Lower leg skin (tissue), 4 donors: ENCODE measurements around the gene TM2D3. TPM values are rescaled to one million over a fixed set of nuclear protein-coding genes. Genes with fewer than 3 reads are reported as not detected.

Experiments used
- DNase-seq, 2 donors: peaks; one replicate each; pipeline ENCODE4 v3.0.0-alpha.2; 2019; ENCODE audit warnings: low spot score in 2 of 2
- H3K4me3 ChIP-seq: fragments of 200-600 bp; sonication (generic); 2 replicates; pipeline ENCODE4 v1.5.1; 2017; ENCODE audit warnings: mild to moderate bottlenecking, low read depth; ENCODE audit not compliant: poor library complexity, severe bottlenecking
- POLR2A ChIP-seq, 2 donors: fragments of 450-650 bp; IDR thresholded peaks; one replicate each; pipeline ENCODE4 v1.6.1; 2016 to 2017; ENCODE audit warnings: antibody characterized with exemption in 2 of 2, mild to moderate bottlenecking in 1 of 2, moderate library complexity in 1 of 2
- WGBS, 2 donors: methylation state at CpG; one replicate each; pipeline ENCODE4 v1.1.5; 2018; 5-methylcytosine and 5-hydroxymethylcytosine counted together
- intact Hi-C: fragments of 100-400 bp; cut with DNase I; formaldehyde crosslinking; loops from one replicate; pipeline ENCODE4 v1.15.0; 2023; ENCODE audit warnings: low total_unique reads
- total RNA-seq, 4 donors: library from RNA; depleted of rRNA; stranded (reverse); fragments of >200 nt; gene quantifications; one replicate each; pipeline ENCODE4 v1.1.0, GENCODE V29; 2016
- TF ChIP-seq, protein P1 (sequence below), 3 donors: fragments of 450-650 bp; IDR thresholded peaks; one replicate each; pipeline ENCODE4 v1.5.1; 2016; ENCODE audit warnings: antibody characterized with exemption in 3 of 3, mild to moderate bottlenecking in 3 of 3, moderate library complexity in 2 of 3

Gene TM2D3
- total RNA-seq, 4 donors from 2014 or later: 33.8 to 59.4 (median 39.7) TPM

DNA sequence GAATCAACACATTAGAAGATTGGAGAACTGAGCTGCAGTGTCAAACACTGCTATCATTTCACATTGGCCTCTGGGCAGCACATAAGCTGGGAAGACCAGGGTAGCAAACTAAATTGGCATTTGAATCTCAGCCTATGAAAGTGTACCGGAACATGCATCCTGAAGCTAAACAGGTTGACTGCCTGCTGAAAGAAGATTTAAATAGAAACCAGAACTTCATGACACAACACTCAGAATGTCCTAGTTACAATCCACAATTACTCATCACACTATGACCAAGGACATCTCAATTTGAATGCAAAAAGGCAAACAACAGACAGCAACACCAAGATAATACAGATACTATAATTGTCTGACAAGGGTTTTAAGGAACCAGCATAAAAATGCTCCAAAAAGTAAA lies 26.2 kb downstream of the TM2D3 start:
- TF ChIP-seq POLR2A (IDR thresholded peaks at IDR 0.05): no peak
- TF ChIP-seq, protein P1, sequence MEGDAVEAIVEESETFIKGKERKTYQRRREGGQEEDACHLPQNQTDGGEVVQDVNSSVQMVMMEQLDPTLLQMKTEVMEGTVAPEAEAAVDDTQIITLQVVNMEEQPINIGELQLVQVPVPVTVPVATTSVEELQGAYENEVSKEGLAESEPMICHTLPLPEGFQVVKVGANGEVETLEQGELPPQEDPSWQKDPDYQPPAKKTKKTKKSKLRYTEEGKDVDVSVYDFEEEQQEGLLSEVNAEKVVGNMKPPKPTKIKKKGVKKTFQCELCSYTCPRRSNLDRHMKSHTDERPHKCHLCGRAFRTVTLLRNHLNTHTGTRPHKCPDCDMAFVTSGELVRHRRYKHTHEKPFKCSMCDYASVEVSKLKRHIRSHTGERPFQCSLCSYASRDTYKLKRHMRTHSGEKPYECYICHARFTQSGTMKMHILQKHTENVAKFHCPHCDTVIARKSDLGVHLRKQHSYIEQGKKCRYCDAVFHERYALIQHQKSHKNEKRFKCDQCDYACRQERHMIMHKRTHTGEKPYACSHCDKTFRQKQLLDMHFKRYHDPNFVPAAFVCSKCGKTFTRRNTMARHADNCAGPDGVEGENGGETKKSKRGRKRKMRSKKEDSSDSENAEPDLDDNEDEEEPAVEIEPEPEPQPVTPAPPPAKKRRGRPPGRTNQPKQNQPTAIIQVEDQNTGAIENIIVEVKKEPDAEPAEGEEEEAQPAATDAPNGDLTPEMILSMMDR (IDR thresholded peaks at IDR 0.05): no peak
- WGBS, 2 donors: 86 to 87% methylated on average over 1 of the region's 1 CpG
- intact Hi-C loops: no loop called here
- no peak overlapping the region for H3K4me3 ChIP-seq
- DNase-seq: no peak

DNA sequence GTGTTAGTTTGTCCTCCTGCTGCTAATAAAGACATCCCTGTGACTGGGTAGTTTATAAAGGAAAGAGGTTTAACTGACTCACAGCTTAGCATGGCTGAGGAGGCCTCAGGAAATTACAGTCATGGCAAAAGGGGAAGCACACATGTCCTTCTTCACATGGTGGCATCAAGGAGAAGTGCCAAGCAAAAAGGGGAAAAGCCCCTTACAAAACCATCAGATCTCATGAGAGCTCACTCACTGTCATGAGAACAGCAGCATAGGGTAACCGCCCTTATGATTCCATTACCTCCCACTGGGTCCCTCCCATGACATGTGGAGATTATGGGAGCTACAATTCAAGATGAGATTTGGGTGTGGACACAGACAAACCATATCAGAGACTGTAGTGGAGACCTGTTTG lies 27.0 kb downstream of the TM2D3 start:
- 86 to 89% methylated on average over 1 of the region's 1 CpG for WGBS, 2 donors
- intact Hi-C loops: no loop called here
- TF ChIP-seq, protein P1 (IDR thresholded peaks at IDR 0.05): no peak
- TF ChIP-seq POLR2A (IDR thresholded peaks at IDR 0.05): no peak
- H3K4me3 ChIP-seq: no peak overlapping the region
- DNase-seq: no peak

DNA sequence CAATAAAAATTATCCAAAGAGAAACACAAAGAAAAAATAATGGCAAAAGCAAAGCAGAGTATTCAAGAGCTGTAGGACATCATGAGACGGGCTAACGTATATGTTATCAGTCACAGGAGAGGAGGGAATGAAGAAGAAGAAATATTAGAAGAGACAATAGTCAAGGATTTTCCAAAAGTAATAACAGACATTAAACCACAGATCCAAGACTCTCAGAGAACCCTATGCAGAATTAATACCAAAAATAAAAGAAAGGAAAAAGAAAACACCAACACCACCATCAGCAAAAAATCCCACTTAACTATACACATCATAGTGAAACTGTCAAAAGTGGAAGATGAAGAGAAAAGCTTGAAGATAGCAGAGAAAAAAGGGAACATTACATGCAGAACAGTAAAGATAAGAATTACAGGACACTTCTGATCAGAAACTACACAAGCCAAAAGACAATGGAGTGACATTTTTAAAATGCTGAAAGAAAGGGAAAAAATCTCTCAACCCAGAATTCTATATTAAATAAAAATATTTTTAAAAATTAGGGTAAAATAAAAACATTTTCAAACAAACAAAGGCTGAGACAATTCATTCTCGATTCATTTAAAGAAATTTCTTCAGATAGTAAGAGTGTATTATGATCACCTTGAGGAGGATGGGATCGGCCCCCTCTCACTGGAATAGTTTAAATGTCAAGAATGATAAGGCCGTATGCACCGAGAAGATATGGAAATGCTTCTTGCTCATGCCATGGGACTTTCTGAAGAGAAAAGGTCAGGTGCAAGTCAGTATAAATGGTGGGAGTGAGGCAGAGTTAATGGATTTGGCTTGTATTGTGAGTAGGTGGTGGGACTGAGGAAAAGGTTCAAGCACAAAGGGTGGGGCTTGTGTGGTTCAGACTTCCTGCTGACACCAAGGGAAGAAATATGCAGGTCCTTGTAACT lies 28.5 kb downstream of the TM2D3 start:
- WGBS, 2 donors: 95 to 98% methylated on average over 6 of the region's 6 CpGs
- TF ChIP-seq, protein P1 (IDR thresholded peaks at IDR 0.05): no peak
- H3K4me3 ChIP-seq: no peak overlapping the region
- intact Hi-C loops: no loop called here
- no peak for DNase-seq

GRCh38 chr15:101621961-101622360 lies 30.2 kb downstream of the TM2D3 start:
- DNase-seq: no peak
- WGBS, 2 donors: 88 to 95% methylated on average over 3 of the region's 3 CpGs
- TF ChIP-seq POLR2A (IDR thresholded peaks at IDR 0.05): no peak
- TF ChIP-seq, protein P1 (IDR thresholded peaks at IDR 0.05): no peak
- no peak overlapping the region for H3K4me3 ChIP-seq
- intact Hi-C loops: no loop called here

- WGBS, 2 donors: 87 to 90% methylated on average over 10 of the region's 10 CpGs
Observed at GRCh38 chr15:101620671-101621070, 31.5 kb downstream of the TM2D3 start.

More at GRCh38 chr15:101620671-101621070, 31.5 kb downstream of the TM2D3 start:
- no peak for DNase-seq
- intact Hi-C loops: no loop called here
- TF ChIP-seq, protein P1 (IDR thresholded peaks at IDR 0.05): no peak
- no peak for TF ChIP-seq POLR2A (IDR thresholded peaks at IDR 0.05)
- H3K4me3 ChIP-seq: no peak overlapping the region
